ENCODE data around the gene PTK7.
"Not testable (repeated sequence)": the region's sequence is repeated elsewhere in the genome, so short reads cannot be mapped to it uniquely, and the experiment has no call there.

Gene PTK7

GRCh38 chr6:43054206-43054943, 21.7 kb upstream of the PTK7 start:
- no peak for DNase-seq

GRCh38 chr6:43055966-43056365, 20.1 kb upstream of the PTK7 start:
- DNase-seq: no peak

GRCh38 chr6:43058531-43058930, 17.6 kb upstream of the PTK7 start:
- DNase-seq: no peak

- peak; percentile 98 for DNase-seq
These were observed 16.7 kb upstream of the PTK7 start, which contains the start of the genes KLC4 and MRPL2 for GRCh38 chr6:43059168-43060033. Gene KLC4, plus strand, starts transcription at chr6:43059631. Its CDS starts 1,705 bp downstream, at chr6:43061336. Gene MRPL2, minus strand, starts transcription at chr6:43059434. Its CDS starts 53 bp downstream, at chr6:43059381.

GRCh38 chr6:43060034-43060754, 15.9 kb upstream of the PTK7 start:
- DNase-seq: no peak

- DNase-seq: no peak
These were observed 15.1 kb upstream of the PTK7 start for GRCh38 chr6:43060755-43061633.

- DNase-seq: no peak
These were observed 14.3 kb upstream of the PTK7 start for GRCh38 chr6:43061861-43062260.

- DNase-seq: no peak
These were observed 13.3 kb upstream of the PTK7 start for GRCh38 chr6:43062818-43063217.

- no peak for DNase-seq
These were observed 6.0 kb upstream of the PTK7 start for GRCh38 chr6:43070028-43070632.

- no peak for DNase-seq
These were observed 1.1 kb upstream of the PTK7 start for GRCh38 chr6:43074847-43075669.

- no peak for DNase-seq
These were observed 584 bp downstream of the PTK7 start for GRCh38 chr6:43076464-43077332.

GRCh38 chr6:43077333-43077809, 1.3 kb downstream of the PTK7 start:
- DNase-seq: no peak

GRCh38 chr6:43077981-43078511, 1.9 kb downstream of the PTK7 start:
- DNase-seq: no peak

- no peak for DNase-seq
These were observed 2.6 kb downstream of the PTK7 start for GRCh38 chr6:43078691-43079090.

GRCh38 chr6:43081043-43081442, 4.9 kb downstream of the PTK7 start:
- no peak for DNase-seq

- DNase-seq: not testable (repeated sequence)
These were observed 5.8 kb downstream of the PTK7 start for GRCh38 chr6:43081922-43082321.

- no peak for DNase-seq
These were observed 6.9 kb downstream of the PTK7 start for GRCh38 chr6:43082806-43083655.

GRCh38 chr6:43086022-43086658, 10.0 kb downstream of the PTK7 start:
- DNase-seq: no peak

Data from KG1 (cell line).